GM19467 (cell line): Measurements from ENCODE around the gene LSM14B.

ENCODE experiments used
- ATAC-seq: cut with Tn5 transposase; IDR thresholded peaks from one replicate; pipeline ENCODE4 v1.9.1; 2021; ENCODE audit warnings: mild to moderate bottlenecking, moderate library complexity; ENCODE audit not compliant: unreplicated experiment

Gene LSM14B

GRCh38 chr20:62131560-62132320, 9.5 kb downstream of the LSM14B start:
- ATAC-seq, result no peak

- ATAC-seq, result no peak
Observed at GRCh38 chr20:62132421-62132820, 10.1 kb downstream of the LSM14B start.

DNA sequence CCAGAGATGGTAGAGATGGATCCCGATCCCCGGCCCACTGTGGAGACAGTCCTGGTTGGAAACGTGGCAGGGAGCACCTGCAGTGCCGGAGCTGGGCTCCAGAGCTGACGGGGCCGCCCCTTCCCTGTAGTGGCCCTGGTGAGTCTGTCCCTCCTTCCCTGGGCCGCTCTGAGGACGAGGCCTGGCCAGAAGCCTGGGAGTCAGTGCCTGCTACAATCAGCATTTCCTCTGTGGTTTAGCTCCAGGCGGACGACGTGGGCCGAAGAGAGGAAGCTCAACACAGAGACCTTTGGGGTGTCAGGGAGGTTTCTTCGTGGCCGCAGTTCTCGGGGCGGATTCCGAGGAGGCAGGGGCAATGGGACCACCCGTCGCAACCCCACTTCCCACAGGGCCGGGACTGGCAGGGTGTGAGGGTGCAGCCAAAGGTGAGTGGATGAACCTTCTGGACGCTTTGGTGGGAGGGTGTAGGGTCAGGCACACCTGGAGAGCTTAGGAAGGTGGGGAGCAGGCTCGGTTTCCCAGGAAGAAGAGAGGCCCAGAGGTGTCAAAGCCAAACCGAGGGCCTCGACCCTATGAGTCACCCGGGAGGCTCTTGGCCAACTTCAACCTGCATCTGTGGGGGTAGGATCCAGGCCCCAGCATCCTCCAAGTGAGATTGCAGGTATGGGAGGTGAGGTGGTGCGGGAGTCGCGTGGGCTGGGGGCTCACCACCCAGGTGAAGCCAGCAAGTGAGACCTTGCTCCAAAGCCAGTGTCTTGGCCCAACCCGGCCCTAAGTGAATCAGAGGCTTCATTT, 11.0 kb downstream of the LSM14B start:
- ATAC-seq, result no peak

- no peak for ATAC-seq
Observed at GRCh38 chr20:62133864-62134263, 11.6 kb downstream of the LSM14B start.

- ATAC-seq, result no peak
Observed at GRCh38 chr20:62134735-62135231, 12.5 kb downstream of the LSM14B start.

- no peak for ATAC-seq
Observed at GRCh38 chr20:62135573-62136266, 13.4 kb downstream of the LSM14B start.

- no peak for ATAC-seq
Observed at GRCh38 chr20:62136283-62137091, 14.2 kb downstream of the LSM14B start.

- no peak for ATAC-seq
Observed at GRCh38 chr20:62137092-62137384, 14.8 kb downstream of the LSM14B start.

GRCh38 chr20:62137478-62138203, 15.4 kb downstream of the LSM14B start:
- ATAC-seq, result no peak

- ATAC-seq, result no peak
Observed at GRCh38 chr20:62138204-62138543, 15.9 kb downstream of the LSM14B start.

GRCh38 chr20:62138912-62139311, 16.6 kb downstream of the LSM14B start:
- ATAC-seq, result no peak

GRCh38 chr20:62139636-62140035, 17.4 kb downstream of the LSM14B start:
- ATAC-seq, result no peak

DNA sequence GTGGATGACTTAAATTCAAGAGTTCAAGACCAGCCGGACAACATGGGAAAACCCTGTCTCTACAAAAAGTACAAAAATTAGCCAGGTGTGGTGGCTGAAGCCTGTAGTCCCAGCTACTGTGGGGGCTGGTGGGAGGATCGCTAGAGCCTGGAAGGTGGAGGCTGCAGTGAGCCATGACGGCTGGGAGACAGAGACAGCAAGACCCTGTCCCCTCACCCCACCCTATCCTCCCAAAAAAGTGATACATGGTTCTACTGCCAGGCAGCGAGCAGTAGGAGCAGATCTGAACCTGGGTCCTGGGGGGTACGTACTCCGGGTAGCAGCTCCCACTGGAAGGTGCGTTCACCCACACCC, 18.7 kb downstream of the LSM14B start:
- ATAC-seq, result no peak

GRCh38 chr20:62141397-62142251, 19.3 kb downstream of the LSM14B start:
- no peak for ATAC-seq

GRCh38 chr20:62142252-62143080, 20.2 kb downstream of the LSM14B start:
- peak; percentile 14 for ATAC-seq

DNA sequence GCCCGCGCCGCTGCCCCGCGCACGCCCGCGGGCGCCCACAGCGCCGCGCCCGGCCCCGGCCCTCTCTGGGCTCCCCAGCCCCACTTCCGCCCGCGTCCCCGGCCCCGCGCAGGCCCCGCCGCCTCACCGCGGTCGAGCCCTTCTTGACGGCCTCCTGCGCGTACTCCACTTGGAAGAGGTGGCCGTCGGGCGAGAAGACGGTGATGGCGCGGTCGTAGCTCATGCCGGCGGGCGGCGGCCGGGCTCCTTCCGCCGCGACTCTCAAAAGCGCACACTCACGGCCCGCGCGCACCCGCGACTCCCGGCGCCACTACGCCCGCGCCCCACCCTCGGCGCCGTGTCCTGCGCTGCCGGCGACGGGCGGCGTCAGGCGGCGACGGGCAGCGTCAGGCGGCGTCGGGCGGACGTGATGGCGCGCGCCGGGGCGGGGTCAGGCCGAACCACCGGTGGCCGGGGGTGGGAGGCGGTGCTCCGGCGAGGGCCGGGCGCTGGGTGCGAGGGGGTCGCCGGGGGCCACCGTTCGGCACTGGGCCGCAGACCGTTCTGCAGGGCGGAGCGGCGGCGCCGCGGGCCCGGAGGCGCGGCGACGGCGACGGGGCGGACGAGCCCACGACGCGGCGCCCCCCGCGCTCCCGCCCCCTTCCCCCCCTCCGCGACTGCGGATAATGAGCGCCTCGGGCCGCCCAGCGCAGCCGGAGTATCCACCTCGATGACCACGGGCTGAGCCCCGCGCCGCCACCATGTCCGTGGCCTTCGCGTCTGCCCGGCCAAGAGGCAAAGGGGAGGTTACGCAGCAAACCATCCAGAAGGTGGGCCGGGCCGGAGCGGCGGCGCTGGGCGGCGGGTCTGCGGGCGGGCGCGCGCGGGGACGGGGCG, 21.0 kb downstream of the LSM14B start, which contains the start of the genes PSMA7 and SS18L1:
PSMA7 (minus strand) TSS at position 314 of the 876 bp plus-strand sequence; CDS start at position 223, 91 bp downstream.
SS18L1 (plus strand) TSS at position 689 of the 876 bp plus-strand sequence; CDS start at position 741, 52 bp downstream.
- peak; percentile 69 for ATAC-seq
